C1 segment of cervical spinal cord (tissue), 14 donors: ENCODE data around the gene WWOX.
A peak's percentile ranks its signal among the peaks of the same experiment; 100 is the strongest.

Experiments used
- DNase-seq, 14 donors: peaks; one replicate each; lab custom pipeline; 2025; lab: John Stamatoyannopoulos, UW

The WWOX gene

DNA sequence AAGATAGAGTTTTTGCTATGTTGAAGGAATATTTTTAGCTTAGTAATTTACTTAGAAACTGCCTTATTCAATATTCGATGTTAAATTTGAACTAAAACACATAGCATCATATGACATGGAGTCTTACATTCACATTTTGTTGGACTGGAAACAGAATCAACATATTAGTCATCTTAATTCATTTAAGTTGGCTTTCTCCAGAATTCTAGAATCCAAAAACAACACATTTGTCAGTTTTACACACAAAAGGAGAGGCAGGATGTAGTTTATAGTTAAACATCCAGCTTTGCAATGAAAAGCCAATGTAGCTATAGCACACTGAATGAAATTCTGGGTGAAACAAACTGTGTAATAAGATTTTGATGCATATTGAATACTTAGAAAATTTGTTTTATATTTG, 43.3 kb downstream of the WWOX start:
- DNase-seq = no peak

DNA sequence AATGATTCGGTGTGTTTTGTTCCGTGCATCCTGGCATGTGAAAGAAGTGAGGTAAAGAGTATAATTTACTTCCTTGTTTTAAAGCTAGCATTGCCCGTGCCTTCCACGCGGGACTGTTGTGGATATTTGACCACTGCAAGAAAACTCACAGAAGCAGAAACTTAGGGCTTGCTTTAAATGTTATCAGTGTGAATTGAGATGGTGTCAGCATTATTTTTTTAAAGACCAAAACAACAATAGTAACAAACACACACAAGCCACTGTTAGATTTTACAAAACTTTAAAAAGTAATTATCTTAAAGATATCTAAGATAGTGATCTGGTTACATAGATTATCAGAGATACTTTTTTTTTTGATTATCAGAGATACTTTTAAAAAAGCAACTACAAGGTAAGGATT, 47.4 kb downstream of the WWOX start:
- DNase-seq = no peak

DNA sequence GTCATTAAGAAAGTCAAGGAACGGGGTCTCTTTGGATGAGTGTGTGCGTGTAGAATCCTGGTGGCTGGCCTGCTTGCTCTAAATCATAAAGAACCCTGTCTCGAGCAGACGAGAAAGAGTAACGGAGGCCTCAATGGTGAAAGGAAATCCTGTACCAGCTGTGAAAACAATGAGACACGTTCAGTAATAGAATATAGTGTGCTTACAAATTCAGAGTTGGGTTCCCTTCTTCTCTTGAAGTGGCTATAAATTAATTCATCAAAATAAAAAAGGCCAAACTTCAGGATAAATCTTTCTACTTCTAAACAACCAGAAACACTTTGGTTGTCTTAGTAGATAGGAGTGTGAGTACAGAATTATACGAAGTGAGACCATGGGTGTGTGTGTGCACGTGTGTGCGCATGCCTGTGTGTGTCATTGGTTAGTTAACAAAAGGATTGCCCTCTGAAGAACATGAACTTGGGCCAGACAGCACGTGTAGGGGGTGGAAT, 48.5 kb downstream of the WWOX start:
- peak in 1 of 14 donors; percentile 28 for DNase-seq

DNA sequence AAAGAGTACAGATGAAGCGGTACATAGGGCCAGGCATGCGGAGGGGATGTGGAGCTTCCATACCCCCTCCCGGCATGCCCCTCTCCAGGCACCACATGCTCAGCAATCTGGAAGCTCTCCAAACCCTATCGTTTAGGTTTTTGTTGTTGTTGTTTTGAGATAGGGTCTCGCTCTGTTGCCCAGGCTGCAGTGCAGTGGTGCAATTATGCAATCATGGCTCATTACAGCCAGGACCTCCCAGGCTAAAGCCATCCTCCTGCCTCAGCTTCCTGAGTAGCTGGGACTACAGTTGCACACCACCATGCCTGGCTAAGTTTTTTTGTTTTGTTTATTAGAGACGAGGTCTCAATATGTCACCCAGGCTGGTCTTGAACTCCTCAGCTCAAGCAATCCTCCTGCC, 50.8 kb downstream of the WWOX start:
- no peak for DNase-seq

DNA sequence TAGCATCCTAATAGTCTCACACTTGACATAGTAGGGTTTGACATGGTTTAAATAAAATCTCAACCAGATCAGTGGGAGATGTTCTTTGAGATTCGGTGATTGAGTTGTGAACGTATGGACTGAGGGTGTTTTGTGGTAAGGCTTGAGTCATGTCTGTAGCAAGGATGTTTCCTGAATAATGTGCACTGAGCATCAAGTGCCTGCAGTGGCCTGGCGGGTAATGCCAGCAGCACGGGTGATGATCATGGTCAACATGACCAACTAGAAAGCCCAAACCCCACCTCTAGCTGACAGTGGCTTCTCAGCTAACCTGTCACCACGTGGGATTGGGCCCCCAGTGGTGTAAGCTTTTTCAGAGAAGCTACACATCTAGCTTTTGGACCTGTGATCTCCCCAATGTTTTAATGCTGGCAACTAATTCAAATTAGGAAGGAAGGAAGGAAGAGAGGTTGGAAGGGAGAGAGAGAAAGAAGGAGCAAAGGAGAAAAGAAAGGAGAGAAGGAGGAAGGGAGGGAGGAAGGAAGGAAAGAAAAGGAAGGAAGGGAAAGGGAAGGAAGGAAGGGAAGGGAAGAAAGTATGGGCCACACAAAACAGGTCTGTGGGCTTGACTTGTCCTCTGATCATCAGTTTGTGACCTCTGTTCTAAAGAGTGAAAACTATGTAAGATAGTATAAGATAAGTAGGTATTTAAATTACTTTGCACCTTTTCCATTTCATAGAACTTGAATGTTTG, 55.4 kb downstream of the WWOX start:
- no peak for DNase-seq

DNA sequence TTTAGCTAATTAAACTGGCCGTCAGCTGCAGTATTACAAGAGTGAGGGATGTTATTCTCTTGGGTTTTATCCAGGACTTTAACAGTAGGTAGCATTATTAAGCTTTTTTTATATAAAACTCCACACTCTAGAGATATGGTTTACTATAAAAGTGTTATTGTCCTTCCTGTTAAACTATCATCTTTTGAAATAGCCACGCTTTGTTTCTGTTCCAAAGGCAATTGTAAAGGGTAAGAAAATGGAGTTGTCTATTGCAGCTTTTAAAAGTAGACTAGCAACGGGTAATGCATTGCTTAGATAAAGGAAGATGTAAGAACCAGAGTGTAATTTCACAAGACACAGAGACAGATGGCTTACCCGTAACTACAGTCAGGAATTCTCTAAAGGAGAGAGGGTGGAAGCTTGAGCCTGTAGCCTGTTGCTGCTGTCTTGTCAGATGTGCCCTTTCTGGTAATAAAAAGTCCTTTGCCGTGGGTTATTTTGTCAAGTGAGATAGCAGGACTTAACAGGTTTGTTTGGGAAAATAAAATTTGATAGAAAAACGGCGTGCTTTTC, 56.4 kb downstream of the WWOX start:
- no peak for DNase-seq

DNA sequence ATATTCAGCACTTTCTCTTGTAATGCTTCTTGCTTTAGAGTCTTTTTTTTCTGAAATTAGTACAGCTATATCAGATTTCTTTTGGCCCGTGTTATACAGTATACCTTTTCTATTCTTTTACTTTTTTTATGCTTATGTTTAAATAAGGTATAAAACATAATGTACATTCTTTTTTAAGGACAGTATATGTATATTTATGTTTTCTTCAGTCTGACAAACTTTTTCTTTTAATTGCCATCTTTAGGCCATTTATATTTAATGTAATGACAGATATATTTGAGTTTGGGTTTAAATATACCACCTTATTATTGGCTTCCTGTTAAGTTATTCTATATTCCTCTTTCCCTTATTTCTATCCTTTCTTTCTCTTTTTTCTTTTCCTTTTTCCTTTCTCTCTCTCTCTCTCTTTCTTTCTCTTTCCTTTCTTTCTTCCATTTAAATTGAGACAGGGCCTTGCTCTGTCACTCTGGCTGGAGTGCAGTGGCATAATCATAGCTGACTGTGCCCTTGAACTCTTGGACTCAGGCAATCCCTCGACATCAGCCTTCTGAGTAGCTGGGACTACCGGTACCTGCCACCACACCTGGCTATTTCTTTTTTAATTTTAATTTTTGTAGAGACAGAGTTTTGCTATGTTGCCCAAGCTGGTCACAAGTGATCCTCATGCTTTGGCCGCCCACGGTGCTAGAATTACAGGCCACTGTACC, 61.7 kb downstream of the WWOX start:
- DNase-seq = no peak

DNA sequence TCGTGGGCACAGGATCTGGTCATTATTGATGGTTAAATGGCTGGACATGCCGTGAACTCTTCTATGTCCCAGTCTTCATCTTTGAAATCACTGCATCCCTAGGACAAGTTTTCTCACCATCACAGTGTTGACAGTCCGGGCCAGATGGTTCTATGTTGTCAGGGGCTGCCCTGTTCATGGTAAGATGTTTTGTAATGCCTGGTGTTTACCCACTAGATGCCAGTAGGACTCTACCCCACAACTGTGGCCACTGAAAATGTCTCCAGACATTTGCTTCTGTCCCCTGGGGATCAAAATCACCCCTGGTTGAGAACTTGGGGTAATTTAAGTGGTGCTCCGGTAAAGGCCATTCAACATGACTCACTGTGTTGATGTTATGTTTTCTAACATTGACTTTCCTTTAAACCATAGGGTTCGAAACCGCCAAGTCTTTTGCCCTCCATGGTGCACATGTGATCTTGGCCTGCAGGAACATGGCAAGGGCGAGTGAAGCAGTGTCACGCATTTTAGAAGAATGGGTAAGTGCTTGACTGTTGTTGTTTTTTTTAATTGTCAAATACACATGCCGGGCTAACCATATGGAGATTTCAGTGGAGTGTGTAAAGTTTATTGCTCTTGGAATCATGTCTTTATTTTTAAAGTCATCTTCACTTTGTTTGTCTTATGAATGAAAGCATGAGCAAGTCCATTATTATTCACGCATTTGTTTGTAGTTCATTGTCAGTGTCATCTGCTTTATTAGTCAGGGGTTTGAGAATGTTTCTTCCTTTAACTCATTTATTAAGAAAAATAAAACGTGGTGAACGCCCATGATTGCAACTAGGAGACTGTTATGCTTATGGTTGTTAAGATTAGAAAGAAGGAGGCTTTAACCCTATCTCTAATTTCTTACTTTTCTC, 64.6 kb downstream of the WWOX start:
- no peak for DNase-seq

DNA sequence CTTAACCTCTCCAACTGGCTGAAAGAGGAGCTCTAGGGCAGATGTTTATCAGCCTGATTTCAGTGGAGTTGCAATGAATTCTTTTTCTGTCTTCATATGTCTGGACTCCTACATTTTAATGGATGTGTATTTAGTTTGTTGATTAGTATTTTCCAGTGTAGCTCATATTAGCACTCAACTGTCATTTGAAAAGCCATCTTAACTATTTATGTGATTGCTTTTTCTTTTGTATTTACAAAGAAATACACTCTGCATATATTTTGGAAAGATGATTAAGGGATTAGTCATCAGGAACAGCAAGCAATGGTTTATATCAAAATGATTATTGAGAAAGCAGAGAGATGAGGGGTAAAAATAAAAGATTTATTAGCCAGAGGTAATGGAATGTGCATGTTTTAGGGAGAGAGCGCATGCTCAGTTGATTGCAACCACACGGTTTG, 71.1 kb downstream of the WWOX start:
- DNase-seq = no peak

DNA sequence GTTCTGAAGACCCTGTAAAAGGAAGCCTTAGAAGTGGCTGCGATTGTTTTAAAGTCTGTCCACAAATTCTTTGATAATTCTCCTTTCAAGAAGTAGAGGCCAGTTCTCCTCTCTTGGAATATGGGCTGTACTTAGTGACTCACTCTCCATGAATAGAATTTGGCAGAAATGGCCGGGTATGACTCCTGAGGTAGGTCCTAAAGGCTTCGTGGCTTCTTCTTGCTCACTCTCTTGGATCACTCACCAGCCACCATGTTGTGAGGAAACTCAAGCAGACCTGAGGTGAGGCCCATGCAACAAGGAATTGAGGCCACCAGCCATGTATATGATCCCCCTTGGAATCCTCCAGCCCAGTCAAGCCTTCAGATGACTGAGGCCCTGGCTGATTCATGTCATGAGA, 75.8 kb downstream of the WWOX start:
- no peak for DNase-seq

DNA sequence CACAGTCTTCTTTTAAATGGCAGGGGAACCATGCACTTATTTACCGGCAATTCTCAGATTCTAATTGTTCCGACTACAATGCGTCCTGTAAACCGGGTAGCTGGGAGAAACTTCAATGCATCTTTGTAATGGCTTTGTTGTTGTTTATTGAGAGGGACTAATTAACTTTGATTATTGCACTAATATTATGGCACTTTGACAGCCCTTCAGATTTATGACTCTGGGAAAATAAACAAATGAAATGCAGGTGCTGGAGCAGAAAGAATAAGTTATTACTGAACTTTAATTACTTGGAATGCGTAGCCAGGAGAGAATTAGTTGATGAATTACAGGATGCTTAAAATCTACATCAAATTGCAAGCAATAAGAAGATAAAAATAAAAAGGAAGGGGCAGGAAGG, 77.0 kb downstream of the WWOX start:
- DNase-seq = no peak

DNA sequence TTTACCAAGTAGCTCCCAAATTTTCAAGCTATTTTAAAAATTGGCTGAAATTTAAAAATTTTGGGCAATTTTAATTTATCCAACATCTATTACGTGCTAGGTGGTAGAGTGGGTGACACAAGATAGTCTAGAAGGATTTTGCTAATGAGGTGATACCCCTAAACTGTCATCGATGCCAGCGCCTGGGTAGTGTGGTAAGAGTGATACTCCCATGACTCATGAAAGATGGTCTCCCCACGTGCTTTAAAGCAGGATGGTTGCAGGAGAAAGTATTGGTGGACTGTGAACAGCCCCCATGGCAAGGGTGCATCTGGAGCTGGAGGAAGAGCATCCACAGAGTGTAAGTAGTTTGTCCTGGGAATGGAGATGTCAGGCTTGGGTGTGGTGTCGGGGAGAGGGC, 77.8 kb downstream of the WWOX start:
- DNase-seq = no peak

DNA sequence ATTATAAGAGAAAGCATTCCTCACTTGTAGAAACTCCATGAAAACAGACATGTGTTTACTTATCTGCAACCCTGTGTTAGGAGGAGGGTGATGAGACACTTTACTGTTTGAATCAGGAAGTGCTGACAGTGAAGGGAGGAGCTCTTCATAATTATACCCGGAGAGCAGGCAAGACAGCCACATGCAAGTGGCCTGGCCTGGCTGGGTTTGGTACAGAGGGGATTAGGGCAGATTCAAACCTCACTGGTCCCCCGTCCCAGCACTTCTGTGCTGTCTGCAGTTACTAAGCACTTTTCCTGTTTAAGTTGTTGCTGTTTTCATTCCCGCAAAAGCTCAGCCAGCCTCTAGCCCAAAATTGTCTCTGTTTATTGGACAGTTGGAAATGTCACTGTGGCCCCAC, 78.5 kb downstream of the WWOX start:
- DNase-seq = peak in 1 of 14 donors; percentile 11

DNA sequence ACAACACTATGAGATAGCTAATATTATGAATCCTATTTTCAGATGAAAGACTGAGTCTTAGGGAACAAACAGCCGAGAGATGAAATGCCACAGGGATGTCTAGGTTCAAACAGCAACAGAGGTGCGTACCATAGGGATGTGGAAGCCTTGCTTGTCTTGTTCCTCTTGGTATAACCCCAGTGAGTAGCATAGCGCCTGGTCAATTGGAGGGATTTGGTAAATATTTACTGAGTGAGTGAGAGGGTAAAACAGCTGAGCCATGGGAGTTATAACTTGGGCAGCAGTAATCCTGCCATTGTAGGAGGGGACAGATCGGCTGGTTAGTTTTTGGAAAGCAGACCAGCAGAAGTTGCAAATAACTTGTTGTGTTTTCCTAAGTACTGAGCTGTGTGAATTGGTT, 80.2 kb downstream of the WWOX start:
- no peak for DNase-seq

DNA sequence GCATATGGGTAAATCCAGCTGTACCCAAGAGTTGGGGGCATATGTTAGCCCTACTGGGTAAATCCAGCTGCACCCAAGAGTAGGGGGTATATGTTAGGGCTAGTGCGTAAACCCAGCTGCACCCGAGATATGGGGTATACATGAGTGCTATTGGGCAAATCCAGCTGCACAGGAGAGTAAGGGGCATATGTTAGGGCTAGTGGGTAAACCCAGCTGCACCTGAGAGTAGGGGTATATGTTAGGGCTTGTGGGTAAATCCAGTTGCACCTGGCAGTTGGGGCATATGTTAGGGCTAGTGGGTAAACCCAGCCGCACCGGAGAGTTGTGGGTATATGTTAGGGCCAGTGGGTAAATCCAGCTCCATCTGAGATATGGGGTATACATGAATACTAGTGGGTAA, 80.9 kb downstream of the WWOX start:
- DNase-seq = no peak

DNA sequence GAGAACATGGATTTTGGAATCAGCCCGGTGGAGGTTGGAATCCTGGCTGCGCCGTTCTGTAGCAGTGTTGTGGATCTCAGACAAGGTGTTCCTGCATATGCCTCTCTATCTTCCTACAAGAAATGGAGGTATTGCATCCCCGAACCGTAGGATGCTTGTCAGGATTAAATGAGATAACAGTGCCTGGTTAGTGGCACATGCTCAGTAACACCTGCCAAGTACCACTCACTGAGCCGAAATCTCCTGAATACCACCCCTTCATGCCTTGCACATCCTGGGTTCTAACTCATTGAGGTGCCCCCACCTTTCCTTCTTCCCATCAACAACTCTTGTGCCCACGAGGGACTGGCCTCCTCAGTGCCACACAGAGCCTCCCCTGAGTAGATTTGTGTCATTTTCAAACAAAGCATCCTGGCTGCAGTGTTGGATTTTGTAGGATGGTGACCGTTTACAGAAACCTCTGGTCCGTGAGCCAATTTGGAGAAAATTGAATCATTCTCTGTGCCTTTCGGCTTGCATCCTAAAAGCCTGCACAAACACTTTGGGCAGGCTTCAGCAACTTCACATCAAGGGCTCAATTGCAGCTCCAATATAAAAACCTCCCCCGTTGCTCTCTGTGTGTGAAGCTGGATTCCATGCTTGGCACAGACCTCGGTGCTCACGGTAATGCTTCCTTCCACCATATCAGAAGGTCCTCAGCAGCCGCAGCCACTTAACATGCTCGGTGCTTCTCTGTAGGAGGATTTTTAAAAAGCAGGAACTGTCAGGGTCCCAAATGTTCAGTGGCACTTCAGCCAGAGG, 84.2 kb downstream of the WWOX start:
- peak in 3 of 14 donors; percentile 21 to 89 (median 36) for DNase-seq

DNA sequence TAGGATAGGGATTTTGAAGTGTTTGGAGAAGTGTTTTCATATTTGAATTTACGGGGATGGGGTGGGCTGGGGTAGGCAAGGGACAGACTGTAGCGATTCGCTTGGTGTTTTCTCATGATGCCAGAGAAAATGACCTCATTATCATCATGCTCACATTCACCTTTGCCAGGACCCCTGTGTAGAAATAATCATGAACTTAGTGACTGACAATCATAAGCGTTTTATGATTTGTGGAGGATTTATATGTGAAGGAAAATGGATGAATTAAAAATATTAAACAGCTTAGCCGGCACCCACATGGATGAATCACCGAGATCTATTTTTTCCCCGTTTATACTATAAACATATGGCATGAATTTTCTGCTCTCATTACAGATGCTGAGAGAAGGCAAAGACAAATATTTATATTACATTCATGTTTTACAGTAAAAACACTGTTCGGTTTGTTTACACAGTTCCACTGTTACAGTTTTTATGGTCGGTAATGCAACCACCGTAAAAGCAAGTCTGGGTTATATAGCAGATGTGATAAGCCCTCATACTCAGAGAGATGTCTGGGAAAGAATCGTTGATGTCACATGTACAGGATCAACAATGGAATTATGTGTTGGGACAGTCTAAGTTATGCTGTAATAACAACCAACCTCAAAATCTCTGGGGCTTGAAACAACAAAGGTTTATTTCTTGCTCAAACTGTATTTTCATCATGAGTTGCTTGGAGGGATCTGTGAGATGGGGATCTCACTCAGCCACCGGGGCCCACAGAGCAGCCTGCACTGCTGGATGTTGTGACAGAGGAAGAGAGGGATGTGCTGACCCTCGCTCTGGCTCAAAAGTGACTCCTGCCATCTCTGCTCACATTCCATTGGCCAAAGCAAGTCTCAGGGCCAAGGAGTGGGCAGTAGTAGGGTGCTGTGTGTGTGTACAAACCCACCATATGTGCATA, 85.1 kb downstream of the WWOX start:
- DNase-seq = peak in 2 of 14 donors; percentile 51 to 89

DNA sequence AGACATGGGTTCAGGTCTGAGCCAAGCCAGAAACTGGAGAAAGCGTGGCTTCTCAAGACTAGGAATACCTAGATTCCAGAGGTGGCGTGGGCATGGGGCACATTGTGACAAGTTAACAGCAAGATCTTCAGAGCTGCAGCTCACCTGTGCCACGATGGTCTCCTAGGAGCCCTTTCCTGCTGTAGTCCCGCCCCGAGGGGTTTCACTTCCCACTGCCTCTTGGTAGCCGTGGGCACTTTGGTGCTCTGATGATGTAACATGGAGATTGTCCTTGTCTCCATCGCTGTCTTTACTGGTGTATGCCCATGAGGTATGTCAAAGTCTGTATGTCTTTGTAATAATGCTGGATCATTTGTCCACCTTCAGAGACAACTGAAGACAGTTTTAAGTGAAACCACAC, 89.7 kb downstream of the WWOX start:
- no peak for DNase-seq

DNA sequence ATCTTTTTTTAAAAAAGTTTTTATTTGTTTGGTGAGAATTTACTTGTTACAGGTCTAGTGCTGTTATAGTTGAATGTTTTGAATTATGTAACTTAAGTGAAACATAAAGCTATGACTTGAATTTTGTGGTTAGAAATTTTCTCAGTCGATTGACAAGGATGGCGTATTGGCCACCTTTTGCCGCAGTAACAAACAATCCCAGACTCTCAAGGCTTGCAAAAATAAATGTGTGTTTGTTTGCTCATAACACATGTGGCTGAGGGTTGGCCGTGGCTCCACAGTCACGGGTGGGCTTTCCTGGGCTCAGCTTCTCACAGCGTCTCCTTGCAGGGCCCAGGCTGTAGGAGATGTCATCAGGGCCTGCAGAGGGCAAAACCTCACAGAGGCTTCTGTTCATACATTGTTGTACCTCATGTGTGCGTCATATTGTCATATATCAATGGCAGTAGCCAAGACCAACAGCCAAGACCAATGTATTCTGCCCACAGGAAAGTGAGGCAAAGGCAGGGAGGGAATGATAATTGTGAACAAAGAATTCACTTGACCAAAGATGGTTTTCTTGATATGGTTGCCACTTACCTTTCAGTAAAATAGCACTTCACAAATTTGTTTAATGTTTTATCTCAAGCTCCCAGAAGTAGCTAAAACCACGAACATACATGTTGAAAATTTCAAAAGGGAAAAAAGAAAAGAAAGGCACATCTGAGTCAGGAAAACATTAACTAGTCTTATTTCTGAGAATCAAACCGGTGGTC, 93.5 kb downstream of the WWOX start:
- DNase-seq = no peak
